HL-60 (cell line): Measurements from ENCODE around the gene GOLGA8B.

ENCODE experiments used
- GABPA ChIP-seq: IDR thresholded peaks from 2 replicates; pipeline ENCODE4 v1.6.1; 2012; ENCODE audit warnings: low read depth
- POLR2AphosphoS5 ChIP-seq: IDR thresholded peaks from 2 replicates; pipeline ENCODE4 v1.6.1; 2012; ENCODE audit warnings: low read depth
- TF ChIP-seq, protein P1 (sequence below): IDR thresholded peaks from one replicate; pipeline ENCODE4 v1.5.1; 2011; ENCODE audit warnings: low read length, control low read depth, inconsistent platforms; ENCODE audit not compliant: insufficient read depth

DNA sequence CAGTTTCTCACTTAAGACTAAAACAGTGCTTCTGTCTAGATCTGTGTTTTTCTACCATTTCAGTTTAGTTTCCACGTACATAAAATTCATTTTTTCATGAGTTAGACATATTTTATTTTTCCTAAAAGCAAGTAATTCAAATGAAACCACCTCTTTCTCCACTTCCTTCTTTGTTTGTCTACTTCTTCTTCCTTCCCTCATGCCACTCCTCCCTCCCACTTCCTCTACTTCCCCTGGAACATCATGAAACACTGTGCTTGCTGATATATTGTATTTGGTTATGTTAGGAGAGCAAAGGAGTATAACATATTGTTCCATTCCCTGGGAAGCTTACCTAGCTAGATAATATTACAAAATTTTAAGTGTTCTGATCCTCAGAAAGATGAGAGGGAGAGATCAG lies 36.7 kb upstream of the GOLGA8B start:
- TF ChIP-seq, protein P1, sequence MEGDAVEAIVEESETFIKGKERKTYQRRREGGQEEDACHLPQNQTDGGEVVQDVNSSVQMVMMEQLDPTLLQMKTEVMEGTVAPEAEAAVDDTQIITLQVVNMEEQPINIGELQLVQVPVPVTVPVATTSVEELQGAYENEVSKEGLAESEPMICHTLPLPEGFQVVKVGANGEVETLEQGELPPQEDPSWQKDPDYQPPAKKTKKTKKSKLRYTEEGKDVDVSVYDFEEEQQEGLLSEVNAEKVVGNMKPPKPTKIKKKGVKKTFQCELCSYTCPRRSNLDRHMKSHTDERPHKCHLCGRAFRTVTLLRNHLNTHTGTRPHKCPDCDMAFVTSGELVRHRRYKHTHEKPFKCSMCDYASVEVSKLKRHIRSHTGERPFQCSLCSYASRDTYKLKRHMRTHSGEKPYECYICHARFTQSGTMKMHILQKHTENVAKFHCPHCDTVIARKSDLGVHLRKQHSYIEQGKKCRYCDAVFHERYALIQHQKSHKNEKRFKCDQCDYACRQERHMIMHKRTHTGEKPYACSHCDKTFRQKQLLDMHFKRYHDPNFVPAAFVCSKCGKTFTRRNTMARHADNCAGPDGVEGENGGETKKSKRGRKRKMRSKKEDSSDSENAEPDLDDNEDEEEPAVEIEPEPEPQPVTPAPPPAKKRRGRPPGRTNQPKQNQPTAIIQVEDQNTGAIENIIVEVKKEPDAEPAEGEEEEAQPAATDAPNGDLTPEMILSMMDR: no peak
- TF ChIP-seq GABPA (no peak), POLR2AphosphoS5 (no peak)
